ENCODE data around the gene HTT. TPM values are rescaled to one million over a fixed set of nuclear protein-coding genes. Genes with fewer than 3 reads are reported as not detected.

The HTT gene
- total and polyA plus RNA-seq, 9 of the 15 experiments (the other 6 are each of a cell fraction or from before 2014, with no cell fraction given): 0.66 to 31.6 (median 14.7) TPM

DNA sequence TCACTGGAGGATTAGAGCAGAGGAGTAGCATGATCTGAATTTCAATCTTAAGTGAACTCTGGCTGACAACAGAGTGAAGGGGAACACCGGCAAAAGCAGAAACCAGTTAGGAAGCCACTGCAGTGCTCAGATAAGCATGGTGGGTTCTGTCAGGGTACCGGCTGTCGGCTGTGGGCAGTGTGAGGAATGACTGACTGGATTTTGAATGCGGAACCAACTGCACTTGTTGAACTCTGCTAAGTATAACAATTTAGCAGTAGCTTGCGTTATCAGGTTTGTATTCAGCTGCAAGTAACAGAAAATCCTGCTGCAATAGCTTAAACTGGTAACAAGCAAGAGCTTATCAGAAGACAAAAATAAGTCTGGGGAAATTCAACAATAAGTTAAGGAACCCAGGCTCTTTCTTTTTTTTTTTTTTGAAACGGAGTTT lies 5.2 kb downstream of the HTT start (continued):
- TF ChIP-seq IRF2 (CRISPR knock-in tag; IDR thresholded peaks at IDR 0.05): no peak
- TF ChIP-seq TSC22D4 (tag; IDR thresholded peaks at IDR 0.05): no peak
- peak; percentile 63 for TF ChIP-seq HDAC2 (IDR thresholded peaks at IDR 0.05)
- TF ChIP-seq RBFOX2 (IDR thresholded peaks at IDR 0.05; ENCODE audit: low read depth, low read length): no peak
- no peak for TF ChIP-seq NFRKB (IDR thresholded peaks at IDR 0.05; ENCODE audit: low read depth)
- no peak for TF ChIP-seq DACH1 (IDR thresholded peaks at IDR 0.05; ENCODE audit: partially characterized antibody)
- no peak for TF ChIP-seq HOXB6 (CRISPR knock-in tag; IDR thresholded peaks at IDR 0.05; ENCODE audit: borderline replicate concordance)
- TF ChIP-seq, protein P1, sequence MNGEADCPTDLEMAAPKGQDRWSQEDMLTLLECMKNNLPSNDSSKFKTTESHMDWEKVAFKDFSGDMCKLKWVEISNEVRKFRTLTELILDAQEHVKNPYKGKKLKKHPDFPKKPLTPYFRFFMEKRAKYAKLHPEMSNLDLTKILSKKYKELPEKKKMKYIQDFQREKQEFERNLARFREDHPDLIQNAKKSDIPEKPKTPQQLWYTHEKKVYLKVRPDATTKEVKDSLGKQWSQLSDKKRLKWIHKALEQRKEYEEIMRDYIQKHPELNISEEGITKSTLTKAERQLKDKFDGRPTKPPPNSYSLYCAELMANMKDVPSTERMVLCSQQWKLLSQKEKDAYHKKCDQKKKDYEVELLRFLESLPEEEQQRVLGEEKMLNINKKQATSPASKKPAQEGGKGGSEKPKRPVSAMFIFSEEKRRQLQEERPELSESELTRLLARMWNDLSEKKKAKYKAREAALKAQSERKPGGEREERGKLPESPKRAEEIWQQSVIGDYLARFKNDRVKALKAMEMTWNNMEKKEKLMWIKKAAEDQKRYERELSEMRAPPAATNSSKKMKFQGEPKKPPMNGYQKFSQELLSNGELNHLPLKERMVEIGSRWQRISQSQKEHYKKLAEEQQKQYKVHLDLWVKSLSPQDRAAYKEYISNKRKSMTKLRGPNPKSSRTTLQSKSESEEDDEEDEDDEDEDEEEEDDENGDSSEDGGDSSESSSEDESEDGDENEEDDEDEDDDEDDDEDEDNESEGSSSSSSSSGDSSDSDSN (IDR thresholded peaks at IDR 0.05; ENCODE audit: borderline replicate concordance in 1 of 2, low read depth in 2 of 2, low read length in 2 of 2): peak; percentile 56 to 82; a peak in 3 of 4 replicates
- no peak for TF ChIP-seq KLF10 (CRISPR knock-in tag; IDR thresholded peaks at IDR 0.05)
- TF ChIP-seq MAFG (tag; conservative IDR thresholded peaks at IDR 0.05): peak; percentile 39; the same call in 1 of the 2 replicates
- no peak for TF ChIP-seq NFYB (IDR thresholded peaks at IDR 0.05; ENCODE audit: extremely low read depth, insufficient read length)
- no peak for TF ChIP-seq ZKSCAN1 (IDR thresholded peaks at IDR 0.05; ENCODE audit: low read depth, low read length)
- TF ChIP-seq, protein P2, sequence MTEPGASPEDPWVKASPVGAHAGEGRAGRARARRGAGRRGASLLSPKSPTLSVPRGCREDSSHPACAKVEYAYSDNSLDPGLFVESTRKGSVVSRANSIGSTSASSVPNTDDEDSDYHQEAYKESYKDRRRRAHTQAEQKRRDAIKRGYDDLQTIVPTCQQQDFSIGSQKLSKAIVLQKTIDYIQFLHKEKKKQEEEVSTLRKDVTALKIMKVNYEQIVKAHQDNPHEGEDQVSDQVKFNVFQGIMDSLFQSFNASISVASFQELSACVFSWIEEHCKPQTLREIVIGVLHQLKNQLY (CRISPR knock-in tag; conservative IDR thresholded peaks at IDR 0.05): no peak
- TF ChIP-seq, protein P3, sequence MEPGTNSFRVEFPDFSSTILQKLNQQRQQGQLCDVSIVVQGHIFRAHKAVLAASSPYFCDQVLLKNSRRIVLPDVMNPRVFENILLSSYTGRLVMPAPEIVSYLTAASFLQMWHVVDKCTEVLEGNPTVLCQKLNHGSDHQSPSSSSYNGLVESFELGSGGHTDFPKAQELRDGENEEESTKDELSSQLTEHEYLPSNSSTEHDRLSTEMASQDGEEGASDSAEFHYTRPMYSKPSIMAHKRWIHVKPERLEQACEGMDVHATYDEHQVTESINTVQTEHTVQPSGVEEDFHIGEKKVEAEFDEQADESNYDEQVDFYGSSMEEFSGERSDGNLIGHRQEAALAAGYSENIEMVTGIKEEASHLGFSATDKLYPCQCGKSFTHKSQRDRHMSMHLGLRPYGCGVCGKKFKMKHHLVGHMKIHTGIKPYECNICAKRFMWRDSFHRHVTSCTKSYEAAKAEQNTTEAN (CRISPR knock-in tag; IDR thresholded peaks at IDR 0.05): no peak
- TF ChIP-seq, protein P4, sequence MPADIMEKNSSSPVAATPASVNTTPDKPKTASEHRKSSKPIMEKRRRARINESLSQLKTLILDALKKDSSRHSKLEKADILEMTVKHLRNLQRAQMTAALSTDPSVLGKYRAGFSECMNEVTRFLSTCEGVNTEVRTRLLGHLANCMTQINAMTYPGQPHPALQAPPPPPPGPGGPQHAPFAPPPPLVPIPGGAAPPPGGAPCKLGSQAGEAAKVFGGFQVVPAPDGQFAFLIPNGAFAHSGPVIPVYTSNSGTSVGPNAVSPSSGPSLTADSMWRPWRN (IDR thresholded peaks at IDR 0.05; ENCODE audit: low read depth): no peak
- no peak for TF ChIP-seq DIDO1 (tag; IDR thresholded peaks at IDR 0.05; ENCODE audit: low read depth)
- no peak for TF ChIP-seq MYBL2 (IDR thresholded peaks at IDR 0.05; ENCODE audit: low read depth)
- no peak for TF ChIP-seq MYBL2 (CRISPR knock-in tag; IDR thresholded peaks at IDR 0.05; ENCODE audit: borderline replicate concordance)
- TF ChIP-seq SMAD1 (IDR thresholded peaks at IDR 0.05; ENCODE audit: low read depth, low read length, partially characterized antibody): no peak
- TF ChIP-seq, protein P5, sequence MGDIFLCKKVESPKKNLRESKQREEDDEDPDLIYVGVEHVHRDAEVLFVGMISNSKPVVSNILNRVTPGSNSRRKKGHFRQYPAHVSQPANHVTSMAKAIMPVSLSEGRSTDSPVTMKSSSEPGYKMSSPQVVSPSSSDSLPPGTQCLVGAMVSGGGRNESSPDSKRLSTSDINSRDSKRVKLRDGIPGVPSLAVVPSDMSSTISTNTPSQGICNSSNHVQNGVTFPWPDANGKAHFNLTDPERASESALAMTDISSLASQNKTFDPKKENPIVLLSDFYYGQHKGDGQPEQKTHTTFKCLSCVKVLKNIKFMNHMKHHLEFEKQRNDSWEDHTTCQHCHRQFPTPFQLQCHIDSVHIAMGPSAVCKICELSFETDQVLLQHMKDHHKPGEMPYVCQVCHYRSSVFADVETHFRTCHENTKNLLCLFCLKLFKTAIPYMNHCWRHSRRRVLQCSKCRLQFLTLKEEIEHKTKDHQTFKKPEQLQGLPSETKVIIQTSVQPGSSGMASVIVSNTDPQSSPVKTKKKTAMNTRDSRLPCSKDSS (IDR thresholded peaks at IDR 0.05; ENCODE audit: low read depth, partially characterized antibody): no peak
- TF ChIP-seq RB1 (IDR thresholded peaks at IDR 0.05; ENCODE audit: low read depth): no peak
- TF ChIP-seq PTRF (tag; IDR thresholded peaks at IDR 0.05): no peak
- no peak for TF ChIP-seq SMAD3 (CRISPR knock-in tag; conservative IDR thresholded peaks at IDR 0.05)
- no peak for TF ChIP-seq ZNF668 (CRISPR knock-in tag; IDR thresholded peaks at IDR 0.05)
